Hepatocyte (in vitro differentiated cells): ENCODE data around the gene PSMA7.

Source experiments
- CTCF ChIP-seq: fragments of 200-600 bp; sonication (generic); IDR thresholded peaks from 2 replicates; pipeline ENCODE4 v1.5.1; 2016; ENCODE audit warnings: antibody characterized with exemption, mild to moderate bottlenecking; ENCODE audit not compliant: poor library complexity
- EZH2phosphoT487 ChIP-seq: fragments of 200-600 bp; sonication (generic); IDR thresholded peaks from one replicate; pipeline ENCODE4 v1.6.1; 2018; ENCODE audit warnings: antibody characterized with exemption, mild to moderate bottlenecking, low read depth, moderate library complexity; ENCODE audit not compliant: unreplicated experiment, severe bottlenecking

- TF ChIP-seq CTCF, result no peak
- no peak for TF ChIP-seq EZH2phosphoT487
These were observed 45.2 kb downstream of the PSMA7 start for GRCh38 chr20:62097881-62098407.
